Mesendoderm (in vitro differentiated cells): ENCODE results near the gene PCP2.

ENCODE experiments used
- DNase-seq: peaks from one replicate; pipeline ENCODE4 v3.0.0; 2013
- H2AK5ac ChIP-seq: 2 replicates; pipeline ENCODE4 v1.6.1; 2013; ENCODE audit warnings: low read length, inconsistent platforms
- H2BK120ac ChIP-seq: 2 replicates; pipeline ENCODE4 v1.6.1; 2013; ENCODE audit warnings: low read depth, mild to moderate bottlenecking, low read length, moderate library complexity, mixed read lengths
- H2BK15ac ChIP-seq: replicated peaks from 2 replicates; pipeline ENCODE4 v1.6.1; 2013; ENCODE audit warnings: low read depth, mild to moderate bottlenecking, moderate library complexity
- H2BK5ac ChIP-seq: 2 replicates; pipeline ENCODE4 v1.6.1; 2013; ENCODE audit warnings: low read length, inconsistent platforms
- H3K18ac ChIP-seq: 2 replicates; pipeline ENCODE4 v1.6.1; 2013; ENCODE audit warnings: mild to moderate bottlenecking, low read length, mixed read lengths
- H3K23ac ChIP-seq: one replicate; pipeline ENCODE4 v1.6.1; 2013; ENCODE audit warnings: low read length
- H3K27ac ChIP-seq: 2 replicates; pipeline ENCODE4 v1.5.1; 2013; ENCODE audit warnings: low read depth, mild to moderate bottlenecking, inconsistent platforms, low read length, moderate library complexity
- H3K27me3 ChIP-seq: 2 replicates; pipeline ENCODE4 v1.6.1; 2013; ENCODE audit warnings: low read length, control low read depth, mild to moderate bottlenecking, inconsistent platforms; ENCODE audit not compliant: insufficient read depth, poor library complexity
- H3K36me3 ChIP-seq: 2 replicates; pipeline ENCODE4 v1.6.1; 2013; ENCODE audit warnings: low read length, inconsistent platforms; ENCODE audit not compliant: control insufficient read depth, insufficient read depth
- H3K4ac ChIP-seq: one replicate; pipeline ENCODE4 v1.6.1; 2013; ENCODE audit warnings: low read depth, mild to moderate bottlenecking, low read length, moderate library complexity
- H3K4me1 ChIP-seq: 2 replicates; pipeline ENCODE4 v1.6.1; 2013; ENCODE audit warnings: low read depth, low read length, inconsistent platforms; ENCODE audit not compliant: control insufficient read depth
- H3K4me2 ChIP-seq: 2 replicates; pipeline ENCODE4 v1.6.1; 2013; ENCODE audit warnings: low read length
- H3K4me3 ChIP-seq: 2 replicates; pipeline ENCODE4 v1.5.1; 2013; ENCODE audit warnings: mild to moderate bottlenecking, low read length
- H3K56ac ChIP-seq: one replicate; pipeline ENCODE4 v1.6.1; 2013; ENCODE audit warnings: low read length
- H3K79me1 ChIP-seq: 2 replicates; pipeline ENCODE4 v1.6.1; 2013; ENCODE audit warnings: low read length, inconsistent platforms
- H3K79me2 ChIP-seq: 2 replicates; pipeline ENCODE4 v1.6.1; 2013; ENCODE audit warnings: mild to moderate bottlenecking, low read length; ENCODE audit not compliant: control insufficient read depth, insufficient read depth
- H3K9ac ChIP-seq: 2 replicates; pipeline ENCODE4 v1.6.1; 2013; ENCODE audit warnings: low read length, inconsistent platforms
- H4K5ac ChIP-seq: one replicate; pipeline ENCODE4 v1.6.1; 2013; ENCODE audit warnings: low read length
- H4K8ac ChIP-seq: one replicate; pipeline ENCODE4 v1.6.1; 2013; ENCODE audit warnings: low read depth, mild to moderate bottlenecking, control low read depth, low read length, moderate library complexity
- WGBS: extraction: QIAGEN DNeasy Blood & Tissue Kit; methylation state at CpG from one replicate; pipeline ENCODE4 v1.1.7; 2013; ENCODE audit warnings: low lambda C conversion rate, missing lambda C conversion rate; ENCODE audit not compliant: insufficient coverage; ENCODE audit errors: extremely low coverage; 5-methylcytosine and 5-hydroxymethylcytosine counted together

The PCP2 gene

GRCh38 chr19:7627166-7627565 lies 6.4 kb downstream of the PCP2 start:
- Histone ChIP-seq H3K79me1 (peaks cover 27% of the 10 kb centered on the region), H4K5ac (no peak overlapping the region), H2BK5ac (no peak overlapping the region), H3K18ac (no peak overlapping the region), H3K9ac (no peak overlapping the region), H2BK15ac (no peak overlapping the region), H4K8ac (no peak overlapping the region), H2BK120ac (no peak overlapping the region), H3K56ac (no peak overlapping the region), H3K4me3 (no peak overlapping the region), H2AK5ac (no peak overlapping the region), H3K36me3 (peaks cover 6% of the 10 kb centered on the region), H3K23ac (no peak overlapping the region), H3K27ac (no peak overlapping the region), H3K79me2 (peaks cover 40% of the 10 kb centered on the region), H3K4ac (no peak overlapping the region), H3K27me3 (no peaks in the 10 kb centered on the region), H3K4me2 (no peak overlapping the region), H3K4me1 (peaks cover 1% of the 10 kb centered on the region)
- no peak for DNase-seq
- WGBS = no CpG with 5 or more reads among the region's 24 CpGs

DNA sequence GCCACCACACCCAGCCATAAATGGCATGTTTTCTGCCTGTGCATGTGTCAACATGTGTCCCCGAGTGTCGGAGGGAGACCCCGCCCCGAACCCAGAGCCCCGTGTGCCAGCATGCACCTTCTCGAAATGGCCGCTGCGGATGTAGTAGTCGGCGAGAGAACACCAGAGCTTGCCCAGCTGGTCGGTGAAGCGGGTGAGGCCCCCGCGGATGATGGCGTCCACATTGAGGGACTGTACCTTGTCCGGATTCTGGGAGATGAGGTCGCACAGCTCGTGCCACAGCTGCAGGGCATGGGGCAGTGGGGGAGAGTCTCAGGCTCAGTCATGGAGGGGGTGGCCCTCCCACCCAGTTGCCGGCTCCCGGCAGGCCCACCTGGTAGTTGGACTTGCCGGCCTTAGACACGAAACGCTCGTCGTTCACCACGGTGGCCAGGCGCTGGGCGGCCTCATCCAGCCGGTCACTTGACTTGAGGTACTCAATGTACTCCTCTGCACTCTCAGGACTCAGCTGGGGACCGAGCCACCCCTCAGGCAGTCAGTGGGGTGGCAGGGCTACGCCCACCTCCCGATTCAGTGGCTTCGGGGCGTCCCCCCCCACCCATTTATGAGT lies 7.7 kb downstream of the PCP2 start:
- Histone ChIP-seq H3K9ac (no peak overlapping the region), H4K5ac (no peak overlapping the region), H2BK15ac (no peak overlapping the region), H3K4me1 (peaks cover 1% of the 10 kb centered on the region), H3K4ac (no peak overlapping the region), H3K27me3 (no peaks in the 10 kb centered on the region), H3K79me1 (peaks cover 25% of the 10 kb centered on the region), H3K18ac (no peak overlapping the region), H2AK5ac (no peak overlapping the region), H4K8ac (no peak overlapping the region), H2BK5ac (no peak overlapping the region), H3K56ac (no peak overlapping the region), H3K4me3 (no peak overlapping the region), H3K27ac (no peak overlapping the region), H3K36me3 (peaks cover 7% of the 10 kb centered on the region), H3K23ac (no peak overlapping the region), H3K79me2 (peaks cover 40% of the 10 kb centered on the region), H2BK120ac (no peak overlapping the region), H3K4me2 (no peak overlapping the region)
- no CpG with 5 or more reads among the region's 34 CpGs for WGBS
- no peak for DNase-seq

DNA sequence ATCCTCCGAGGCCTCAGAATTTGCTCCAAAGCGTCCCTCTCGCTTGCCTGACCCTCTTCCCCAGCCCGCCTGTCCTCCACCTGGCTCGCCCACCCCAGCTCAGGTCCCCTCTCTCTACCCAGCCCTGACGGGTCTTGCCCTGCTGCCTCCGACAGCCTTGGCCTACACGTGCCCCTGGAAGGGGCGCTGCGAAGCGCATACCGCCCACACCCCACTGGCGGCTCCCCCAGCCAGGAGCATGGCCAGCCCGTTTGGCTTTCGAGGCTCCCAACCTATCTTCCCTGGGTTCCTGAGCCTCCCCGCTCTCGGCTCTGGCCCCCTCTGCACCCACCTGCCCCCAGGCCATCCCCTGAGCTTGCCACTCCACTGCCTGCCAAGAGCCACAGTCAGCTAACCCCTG lies 8.7 kb downstream of the PCP2 start:
- peaks cover 7% of the 10 kb centered on the region for H3K36me3 ChIP-seq
- WGBS = no CpG with 5 or more reads among the region's 17 CpGs

GRCh38 chr19:7623725-7624603 lies 9.6 kb downstream of the PCP2 start:
- no peak for DNase-seq
- H4K8ac ChIP-seq = no peak overlapping the region
- no peak overlapping the region for H2BK120ac ChIP-seq
- H3K56ac ChIP-seq = no peak overlapping the region
- H2BK5ac ChIP-seq = no peak overlapping the region
- no peak overlapping the region for H3K23ac ChIP-seq
- H3K18ac ChIP-seq = no peak overlapping the region
- H3K79me1 ChIP-seq = peaks cover 17% of the 10 kb centered on the region
- H3K4me2 ChIP-seq = no peak overlapping the region
- no peak overlapping the region for H2BK15ac ChIP-seq
- H4K5ac ChIP-seq = no peak overlapping the region
- peaks cover 7% of the 10 kb centered on the region for H3K36me3 ChIP-seq
- no peak overlapping the region for H3K9ac ChIP-seq
- no peak overlapping the region for H2AK5ac ChIP-seq
- peaks cover 26% of the 10 kb centered on the region for H3K79me2 ChIP-seq
- H3K27ac ChIP-seq = no peak overlapping the region
- no CpG with 5 or more reads among the region's 39 CpGs for WGBS
- H3K4me3 ChIP-seq = no peak overlapping the region
- H3K4ac ChIP-seq = no peak overlapping the region
- H3K27me3 ChIP-seq = no peaks in the 10 kb centered on the region
- no peaks in the 10 kb centered on the region for H3K4me1 ChIP-seq

More for the DNA sequence above, 8.7 kb downstream of the PCP2 start:
- Histone ChIP-seq H3K27me3 (no peaks in the 10 kb centered on the region), H3K27ac (no peak overlapping the region), H4K5ac (no peak overlapping the region), H3K9ac (no peak overlapping the region), H3K18ac (no peak overlapping the region), H3K79me2 (peaks cover 30% of the 10 kb centered on the region), H2BK5ac (no peak overlapping the region), H3K56ac (no peak overlapping the region), H2BK120ac (no peak overlapping the region), H3K23ac (no peak overlapping the region), H3K4me3 (no peak overlapping the region), H4K8ac (no peak overlapping the region), H2AK5ac (no peak overlapping the region), H2BK15ac (no peak overlapping the region), H3K4ac (no peak overlapping the region), H3K4me2 (no peak overlapping the region), H3K4me1 (no peaks in the 10 kb centered on the region), H3K79me1 (peaks cover 18% of the 10 kb centered on the region)
- DNase-seq = no peak

- Histone ChIP-seq H3K4me3 (no peak overlapping the region), H4K5ac (no peak overlapping the region), H3K9ac (no peak overlapping the region), H3K27ac (no peak overlapping the region), H2BK5ac (no peak overlapping the region), H3K27me3 (no peaks in the 10 kb centered on the region), H3K79me1 (peaks cover 11% of the 10 kb centered on the region), H2BK120ac (no peak overlapping the region), H3K18ac (no peak overlapping the region), H3K4ac (no peak overlapping the region), H4K8ac (no peak overlapping the region), H3K4me2 (no peak overlapping the region), H3K36me3 (peaks cover 9% of the 10 kb centered on the region), H3K56ac (no peak overlapping the region), H2BK15ac (no peak overlapping the region), H2AK5ac (no peak overlapping the region), H3K79me2 (peaks cover 18% of the 10 kb centered on the region), H3K4me1 (no peaks in the 10 kb centered on the region), H3K23ac (no peak overlapping the region)
- no peak for DNase-seq
- no CpG with 5 or more reads among the region's 16 CpGs for WGBS
Measured at GRCh38 chr19:7622933-7623685, 10.4 kb downstream of the PCP2 start.
